Breast epithelium (tissue), 3 donors: ENCODE measurements around the gene FBXO39.

Experiments
- POLR2A ChIP-seq: fragments of 450-650 bp; IDR thresholded peaks from one replicate; pipeline ENCODE4 v1.6.1; 2016; ENCODE audit warnings: antibody characterized with exemption, mild to moderate bottlenecking, moderate library complexity
- TF ChIP-seq, protein P1 (sequence below), 3 donors: fragments of 450-650 bp; IDR thresholded peaks; one replicate each; pipeline ENCODE4 v1.5.1; 2016 to 2017; ENCODE audit warnings: antibody characterized with exemption in 3 of 3, mild to moderate bottlenecking in 3 of 3, moderate library complexity in 3 of 3

DNA sequence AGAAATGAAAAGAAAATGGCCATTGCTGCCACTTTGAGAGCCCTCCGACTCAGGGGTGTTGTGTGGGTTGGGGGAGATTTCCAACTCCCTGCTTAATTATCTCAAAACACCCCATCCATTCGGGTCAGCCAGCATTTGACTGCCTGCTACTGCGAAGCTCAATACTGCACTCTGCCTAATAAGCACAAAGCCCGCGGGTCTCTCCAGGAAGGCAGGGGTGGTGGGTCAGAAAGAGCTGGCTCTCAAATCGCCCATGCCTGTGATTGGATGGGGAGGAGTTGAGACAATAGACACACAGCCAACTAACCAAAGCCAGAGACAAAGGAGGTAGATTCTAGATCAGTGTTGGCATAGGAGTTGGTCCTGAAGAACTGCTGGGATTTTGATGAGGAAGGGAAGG, 22.5 kb upstream of the FBXO39 start:
- TF ChIP-seq, protein P1, sequence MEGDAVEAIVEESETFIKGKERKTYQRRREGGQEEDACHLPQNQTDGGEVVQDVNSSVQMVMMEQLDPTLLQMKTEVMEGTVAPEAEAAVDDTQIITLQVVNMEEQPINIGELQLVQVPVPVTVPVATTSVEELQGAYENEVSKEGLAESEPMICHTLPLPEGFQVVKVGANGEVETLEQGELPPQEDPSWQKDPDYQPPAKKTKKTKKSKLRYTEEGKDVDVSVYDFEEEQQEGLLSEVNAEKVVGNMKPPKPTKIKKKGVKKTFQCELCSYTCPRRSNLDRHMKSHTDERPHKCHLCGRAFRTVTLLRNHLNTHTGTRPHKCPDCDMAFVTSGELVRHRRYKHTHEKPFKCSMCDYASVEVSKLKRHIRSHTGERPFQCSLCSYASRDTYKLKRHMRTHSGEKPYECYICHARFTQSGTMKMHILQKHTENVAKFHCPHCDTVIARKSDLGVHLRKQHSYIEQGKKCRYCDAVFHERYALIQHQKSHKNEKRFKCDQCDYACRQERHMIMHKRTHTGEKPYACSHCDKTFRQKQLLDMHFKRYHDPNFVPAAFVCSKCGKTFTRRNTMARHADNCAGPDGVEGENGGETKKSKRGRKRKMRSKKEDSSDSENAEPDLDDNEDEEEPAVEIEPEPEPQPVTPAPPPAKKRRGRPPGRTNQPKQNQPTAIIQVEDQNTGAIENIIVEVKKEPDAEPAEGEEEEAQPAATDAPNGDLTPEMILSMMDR (IDR thresholded peaks at IDR 0.05), result no peak
- no peak for TF ChIP-seq POLR2A
